Measurements from ENCODE around the gene FBN1. TPM values are rescaled to one million over a fixed set of nuclear protein-coding genes. Genes with fewer than 3 reads are reported as not detected.

FBN1 gene
- total and polyA plus RNA-seq, 2 experiments from 2014 or later: 1.9 to 3.8 TPM

DNA sequence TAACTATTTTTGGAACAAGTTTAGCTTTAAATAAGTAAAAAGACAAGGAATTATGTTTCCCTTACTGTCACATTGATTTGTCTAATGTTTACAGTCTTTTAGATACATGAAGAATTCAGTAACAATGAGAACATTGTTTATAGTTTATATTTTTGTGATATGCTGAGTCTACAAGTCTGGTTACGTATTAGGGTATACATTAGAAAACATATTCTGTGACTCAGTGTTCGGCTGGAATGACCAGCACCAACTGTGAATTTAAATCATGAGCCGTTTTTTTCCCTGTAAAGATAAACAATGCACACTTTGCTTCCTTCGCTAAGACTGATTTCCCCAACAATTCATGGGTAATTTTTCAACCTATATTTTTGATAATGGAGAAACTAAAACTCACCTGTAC is 182.8 kb downstream of the FBN1 start (continued):
- TF ChIP-seq, protein P1, sequence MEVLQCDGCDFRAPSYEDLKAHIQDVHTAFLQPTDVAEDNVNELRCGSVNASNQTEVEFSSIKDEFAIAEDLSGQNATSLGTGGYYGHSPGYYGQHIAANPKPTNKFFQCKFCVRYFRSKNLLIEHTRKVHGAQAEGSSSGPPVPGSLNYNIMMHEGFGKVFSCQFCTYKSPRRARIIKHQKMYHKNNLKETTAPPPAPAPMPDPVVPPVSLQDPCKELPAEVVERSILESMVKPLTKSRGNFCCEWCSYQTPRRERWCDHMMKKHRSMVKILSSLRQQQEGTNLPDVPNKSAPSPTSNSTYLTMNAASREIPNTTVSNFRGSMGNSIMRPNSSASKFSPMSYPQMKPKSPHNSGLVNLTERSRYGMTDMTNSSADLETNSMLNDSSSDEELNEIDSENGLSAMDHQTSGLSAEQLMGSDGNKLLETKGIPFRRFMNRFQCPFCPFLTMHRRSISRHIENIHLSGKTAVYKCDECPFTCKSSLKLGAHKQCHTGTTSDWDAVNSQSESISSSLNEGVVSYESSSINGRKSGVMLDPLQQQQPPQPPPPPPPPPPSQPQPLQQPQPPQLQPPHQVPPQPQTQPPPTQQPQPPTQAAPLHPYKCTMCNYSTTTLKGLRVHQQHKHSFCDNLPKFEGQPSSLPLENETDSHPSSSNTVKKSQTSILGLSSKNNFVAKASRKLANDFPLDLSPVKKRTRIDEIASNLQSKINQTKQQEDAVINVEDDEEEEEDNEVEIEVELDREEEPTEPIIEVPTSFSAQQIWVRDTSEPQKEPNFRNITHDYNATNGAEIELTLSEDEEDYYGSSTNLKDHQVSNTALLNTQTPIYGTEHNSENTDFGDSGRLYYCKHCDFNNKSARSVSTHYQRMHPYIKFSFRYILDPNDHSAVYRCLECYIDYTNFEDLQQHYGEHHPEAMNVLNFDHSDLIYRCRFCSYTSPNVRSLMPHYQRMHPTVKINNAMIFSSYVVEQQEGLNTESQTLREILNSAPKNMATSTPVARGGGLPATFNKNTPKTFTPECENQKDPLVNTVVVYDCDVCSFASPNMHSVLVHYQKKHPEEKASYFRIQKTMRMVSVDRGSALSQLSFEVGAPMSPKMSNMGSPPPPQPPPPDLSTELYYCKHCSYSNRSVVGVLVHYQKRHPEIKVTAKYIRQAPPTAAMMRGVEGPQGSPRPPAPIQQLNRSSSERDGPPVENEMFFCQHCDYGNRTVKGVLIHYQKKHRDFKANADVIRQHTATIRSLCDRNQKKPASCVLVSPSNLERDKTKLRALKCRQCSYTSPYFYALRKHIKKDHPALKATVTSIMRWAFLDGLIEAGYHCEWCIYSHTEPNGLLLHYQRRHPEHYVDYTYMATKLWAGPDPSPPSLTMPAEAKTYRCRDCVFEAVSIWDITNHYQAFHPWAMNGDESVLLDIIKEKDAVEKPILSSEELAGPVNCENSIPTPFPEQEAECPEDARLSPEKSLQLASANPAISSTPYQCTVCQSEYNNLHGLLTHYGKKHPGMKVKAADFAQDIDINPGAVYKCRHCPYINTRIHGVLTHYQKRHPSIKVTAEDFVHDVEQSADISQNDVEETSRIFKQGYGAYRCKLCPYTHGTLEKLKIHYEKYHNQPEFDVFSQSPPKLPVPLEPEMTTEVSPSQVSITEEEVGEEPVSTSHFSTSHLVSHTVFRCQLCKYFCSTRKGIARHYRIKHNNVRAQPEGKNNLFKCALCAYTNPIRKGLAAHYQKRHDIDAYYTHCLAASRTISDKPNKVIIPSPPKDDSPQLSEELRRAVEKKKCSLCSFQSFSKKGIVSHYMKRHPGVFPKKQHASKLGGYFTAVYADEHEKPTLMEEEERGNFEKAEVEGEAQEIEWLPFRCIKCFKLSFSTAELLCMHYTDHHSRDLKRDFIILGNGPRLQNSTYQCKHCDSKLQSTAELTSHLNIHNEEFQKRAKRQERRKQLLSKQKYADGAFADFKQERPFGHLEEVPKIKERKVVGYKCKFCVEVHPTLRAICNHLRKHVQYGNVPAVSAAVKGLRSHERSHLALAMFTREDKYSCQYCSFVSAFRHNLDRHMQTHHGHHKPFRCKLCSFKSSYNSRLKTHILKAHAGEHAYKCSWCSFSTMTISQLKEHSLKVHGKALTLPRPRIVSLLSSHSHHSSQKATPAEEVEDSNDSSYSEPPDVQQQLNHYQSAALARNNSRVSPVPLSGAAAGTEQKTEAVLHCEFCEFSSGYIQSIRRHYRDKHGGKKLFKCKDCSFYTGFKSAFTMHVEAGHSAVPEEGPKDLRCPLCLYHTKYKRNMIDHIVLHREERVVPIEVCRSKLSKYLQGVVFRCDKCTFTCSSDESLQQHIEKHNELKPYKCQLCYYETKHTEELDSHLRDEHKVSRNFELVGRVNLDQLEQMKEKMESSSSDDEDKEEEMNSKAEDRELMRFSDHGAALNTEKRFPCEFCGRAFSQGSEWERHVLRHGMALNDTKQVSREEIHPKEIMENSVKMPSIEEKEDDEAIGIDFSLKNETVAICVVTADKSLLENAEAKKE (CRISPR knock-in tag; IDR thresholded peaks at IDR 0.05): no peak
- TF ChIP-seq, protein P2, sequence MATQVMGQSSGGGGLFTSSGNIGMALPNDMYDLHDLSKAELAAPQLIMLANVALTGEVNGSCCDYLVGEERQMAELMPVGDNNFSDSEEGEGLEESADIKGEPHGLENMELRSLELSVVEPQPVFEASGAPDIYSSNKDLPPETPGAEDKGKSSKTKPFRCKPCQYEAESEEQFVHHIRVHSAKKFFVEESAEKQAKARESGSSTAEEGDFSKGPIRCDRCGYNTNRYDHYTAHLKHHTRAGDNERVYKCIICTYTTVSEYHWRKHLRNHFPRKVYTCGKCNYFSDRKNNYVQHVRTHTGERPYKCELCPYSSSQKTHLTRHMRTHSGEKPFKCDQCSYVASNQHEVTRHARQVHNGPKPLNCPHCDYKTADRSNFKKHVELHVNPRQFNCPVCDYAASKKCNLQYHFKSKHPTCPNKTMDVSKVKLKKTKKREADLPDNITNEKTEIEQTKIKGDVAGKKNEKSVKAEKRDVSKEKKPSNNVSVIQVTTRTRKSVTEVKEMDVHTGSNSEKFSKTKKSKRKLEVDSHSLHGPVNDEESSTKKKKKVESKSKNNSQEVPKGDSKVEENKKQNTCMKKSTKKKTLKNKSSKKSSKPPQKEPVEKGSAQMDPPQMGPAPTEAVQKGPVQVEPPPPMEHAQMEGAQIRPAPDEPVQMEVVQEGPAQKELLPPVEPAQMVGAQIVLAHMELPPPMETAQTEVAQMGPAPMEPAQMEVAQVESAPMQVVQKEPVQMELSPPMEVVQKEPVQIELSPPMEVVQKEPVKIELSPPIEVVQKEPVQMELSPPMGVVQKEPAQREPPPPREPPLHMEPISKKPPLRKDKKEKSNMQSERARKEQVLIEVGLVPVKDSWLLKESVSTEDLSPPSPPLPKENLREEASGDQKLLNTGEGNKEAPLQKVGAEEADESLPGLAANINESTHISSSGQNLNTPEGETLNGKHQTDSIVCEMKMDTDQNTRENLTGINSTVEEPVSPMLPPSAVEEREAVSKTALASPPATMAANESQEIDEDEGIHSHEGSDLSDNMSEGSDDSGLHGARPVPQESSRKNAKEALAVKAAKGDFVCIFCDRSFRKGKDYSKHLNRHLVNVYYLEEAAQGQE (IDR thresholded peaks at IDR 0.05; ENCODE audit: unreplicated experiment): no peak
- TF ChIP-seq POLR2AphosphoS5 (IDR thresholded peaks at IDR 0.05; ENCODE audit: low read depth): no peak

DNA sequence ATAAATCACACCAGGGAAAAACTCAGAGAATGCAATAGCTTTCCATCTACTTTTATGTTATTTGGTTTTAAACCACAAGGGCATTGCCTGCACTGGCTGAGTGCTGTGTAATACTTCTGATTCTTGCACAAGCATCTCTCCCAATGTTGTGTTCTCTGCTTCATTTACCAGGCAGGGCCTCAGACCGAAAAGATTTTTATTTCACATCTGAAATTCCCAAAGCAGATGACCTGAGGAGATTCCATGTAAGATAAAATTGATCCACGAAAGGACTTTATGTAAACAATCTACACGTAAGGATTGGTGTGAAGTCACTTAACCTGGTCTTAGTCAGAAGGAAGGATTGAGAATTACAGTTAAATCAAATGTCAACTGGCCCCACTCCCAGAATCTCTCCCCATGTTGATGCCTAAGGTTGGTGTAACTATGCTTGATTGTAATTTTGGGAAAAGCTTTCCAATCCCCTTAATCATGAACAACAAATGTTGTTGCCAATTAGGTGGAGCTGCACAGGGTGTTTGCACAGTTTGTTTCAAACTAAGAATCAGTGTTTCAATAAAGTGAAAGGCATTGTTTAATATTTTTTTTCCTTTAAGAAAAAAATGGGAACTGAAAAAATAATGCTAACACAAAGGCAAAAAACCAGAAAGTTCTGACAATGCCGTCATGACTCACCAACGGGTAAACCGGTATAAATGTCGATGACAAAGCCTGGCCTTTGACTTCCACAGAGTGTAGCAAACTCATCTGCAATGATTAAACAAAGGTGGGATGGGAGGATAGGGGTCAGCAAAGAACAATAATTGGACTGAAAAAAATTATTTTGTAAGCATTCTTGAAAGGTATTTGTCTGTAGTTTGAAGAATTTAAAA is 185.7 kb downstream of the FBN1 start:
- Histone ChIP-seq H3K4me2 (no peak overlapping the region), H3K4me1 (ENCODE audit: insufficient read depth) (no peaks in the 10 kb centered on the region)
- no peak for ATAC-seq
- TF ChIP-seq, protein P3, sequence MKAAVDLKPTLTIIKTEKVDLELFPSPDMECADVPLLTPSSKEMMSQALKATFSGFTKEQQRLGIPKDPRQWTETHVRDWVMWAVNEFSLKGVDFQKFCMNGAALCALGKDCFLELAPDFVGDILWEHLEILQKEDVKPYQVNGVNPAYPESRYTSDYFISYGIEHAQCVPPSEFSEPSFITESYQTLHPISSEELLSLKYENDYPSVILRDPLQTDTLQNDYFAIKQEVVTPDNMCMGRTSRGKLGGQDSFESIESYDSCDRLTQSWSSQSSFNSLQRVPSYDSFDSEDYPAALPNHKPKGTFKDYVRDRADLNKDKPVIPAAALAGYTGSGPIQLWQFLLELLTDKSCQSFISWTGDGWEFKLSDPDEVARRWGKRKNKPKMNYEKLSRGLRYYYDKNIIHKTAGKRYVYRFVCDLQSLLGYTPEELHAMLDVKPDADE (IDR thresholded peaks at IDR 0.05): no peak
- TF ChIP-seq POLR2AphosphoS5 (IDR thresholded peaks at IDR 0.05; ENCODE audit: low read depth): no peak
- TF ChIP-seq, protein P2 (IDR thresholded peaks at IDR 0.05; ENCODE audit: unreplicated experiment): no peak
- no peak for TF ChIP-seq ZNF114 (CRISPR knock-in tag; IDR thresholded peaks at IDR 0.05)
- no peak for TF ChIP-seq JUNB (IDR thresholded peaks at IDR 0.05; ENCODE audit: unreplicated experiment)
- no peak for TF ChIP-seq EZH2phosphoT487 (IDR thresholded peaks at IDR 0.05; ENCODE audit: unreplicated experiment)
- TF ChIP-seq ZNF331 (CRISPR knock-in tag; IDR thresholded peaks at IDR 0.05; ENCODE audit: low read depth): no peak
- no peak for TF ChIP-seq NANOG (IDR thresholded peaks at IDR 0.05; ENCODE audit: borderline replicate concordance)

More for the DNA sequence above, 185.7 kb downstream of the FBN1 start:
- no peak for DNase-seq (ENCODE audit: low spot score)
- Mint-ChIP-seq H3K27me3 (ENCODE audit: insufficient read depth, low read depth, poor library complexity) (peaks cover 1% of the 10 kb centered on the region), H3K4me3 (no peak overlapping the region), H3K9me3 (no peaks in the 10 kb centered on the region), H3K4me1 (no peaks in the 10 kb centered on the region), H3K27ac (no peak overlapping the region; the same call in 1 of the 2 replicates), H3K36me3 (ENCODE audit: low read depth) (no peaks in the 10 kb centered on the region)
- Histone ChIP-seq H3K9me2 (ENCODE audit: insufficient read depth) (no peaks in the 10 kb centered on the region), H3K4me3 (no peak overlapping the region), H3F3A (replicated peaks; ENCODE audit: low read depth) (no peaks in the 10 kb centered on the region), H3K27me3 (ENCODE audit: insufficient read depth) (no peaks in the 10 kb centered on the region), H3K27ac (ENCODE audit: low read depth) (no peak overlapping the region), H4K20me1 (replicated peaks; ENCODE audit: insufficient read depth) (no peaks in the 10 kb centered on the region), H3K36me3 (ENCODE audit: insufficient read depth) (no peaks in the 10 kb centered on the region), H2AFZ (no peak overlapping the region), H3K79me2 (replicated peaks; ENCODE audit: insufficient read depth) (no peaks in the 10 kb centered on the region)
